HUES48 (cell line): ENCODE results near the gene SNRK.

Source experiments
- H3K27ac ChIP-seq: one replicate; pipeline ENCODE4 v1.7.0; 2013; ENCODE audit warnings: low read depth, low read length, inconsistent platforms
- H3K27me3 ChIP-seq: 2 replicates; pipeline ENCODE4 v1.6.1; 2013; ENCODE audit warnings: mild to moderate bottlenecking, low read length; ENCODE audit not compliant: control insufficient read depth, insufficient read depth
- H3K36me3 ChIP-seq: 2 replicates; pipeline ENCODE4 v1.6.1; 2013; ENCODE audit warnings: low read length; ENCODE audit not compliant: control insufficient read depth, insufficient read depth
- H3K4me1 ChIP-seq: 2 replicates; pipeline ENCODE4 v1.6.1; 2013; ENCODE audit warnings: mild to moderate bottlenecking, low read length; ENCODE audit not compliant: control insufficient read depth, insufficient read depth
- H3K4me3 ChIP-seq: 2 replicates; pipeline ENCODE4 v1.5.1; 2013; ENCODE audit warnings: mild to moderate bottlenecking, low read depth, low read length
- H3K9ac ChIP-seq: 2 replicates; pipeline ENCODE4 v1.6.1; 2013; ENCODE audit warnings: mild to moderate bottlenecking, low read depth, low read length, moderate library complexity
- H3K9me3 ChIP-seq: 2 replicates; pipeline ENCODE4 v1.6.1; 2013; ENCODE audit warnings: low read length; ENCODE audit not compliant: control insufficient read depth, insufficient read depth

The SNRK gene

DNA sequence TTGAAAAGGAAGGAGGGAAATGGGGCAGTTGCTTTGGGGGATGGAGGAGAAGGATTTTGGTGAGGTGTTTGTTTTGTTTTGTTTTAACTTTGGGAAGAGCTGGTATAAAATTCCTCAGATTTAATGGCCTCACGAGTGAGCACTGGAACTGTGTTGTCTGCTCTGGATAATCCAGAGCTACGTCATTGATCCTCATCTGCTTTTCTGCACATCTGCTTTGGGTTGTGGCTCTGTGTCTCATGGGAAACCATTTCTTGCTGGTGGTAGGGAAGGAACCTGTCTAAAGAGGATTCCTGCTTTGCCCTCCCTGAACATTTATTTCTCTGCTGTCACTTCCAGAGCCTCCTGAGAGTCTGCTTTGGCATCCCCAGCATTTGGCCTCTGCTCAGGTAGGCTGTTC is 3.1 kb downstream of the SNRK start:
- Histone ChIP-seq H3K4me1 (peaks cover 26% of the 10 kb centered on the region), H3K36me3 (0 out of 2 replicates have a peak, but pooled peaks cover 6% of the 10 kb centered on the region), H3K27me3 (peaks cover 5% of the 10 kb centered on the region; the same call in 1 of the 2 replicates), H3K9ac (no peak overlapping the region), H3K9me3 (no peaks in the 10 kb centered on the region), H3K27ac (no peak overlapping the region), H3K4me3 (no peak overlapping the region)

DNA sequence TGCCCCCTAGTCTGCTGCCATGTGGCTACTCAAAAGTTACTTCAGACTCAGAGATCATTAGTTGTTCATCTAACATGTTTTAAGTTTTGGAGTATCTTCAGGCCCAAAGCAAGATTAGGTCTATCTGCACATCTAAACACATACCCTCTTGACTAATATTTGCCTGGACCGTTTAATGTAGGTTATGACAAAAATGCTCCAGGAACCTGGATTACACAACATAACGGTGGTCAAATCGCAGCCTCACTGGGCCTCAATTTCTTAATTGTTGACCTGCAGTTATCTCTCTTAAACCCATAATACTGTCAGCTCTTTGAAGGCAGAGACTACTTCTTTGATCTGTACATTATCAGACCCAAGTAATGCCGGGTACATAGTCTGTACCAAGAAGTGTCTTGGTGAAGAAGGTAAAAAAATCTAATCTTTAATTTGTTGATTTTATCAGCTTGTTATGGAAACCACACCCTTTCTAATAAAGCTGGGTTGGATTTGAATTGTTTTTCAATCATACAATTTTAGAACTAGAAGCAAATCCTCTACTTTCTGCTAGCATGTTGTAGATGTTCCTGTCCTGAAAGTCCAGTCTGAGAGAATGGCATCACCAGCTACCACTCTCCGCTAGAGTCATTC is 3.6 kb downstream of the SNRK start:
- H3K27ac ChIP-seq = no peak overlapping the region
- no peaks in the 10 kb centered on the region for H3K9me3 ChIP-seq
- no peak overlapping the region for H3K9ac ChIP-seq
- no peak overlapping the region for H3K4me3 ChIP-seq
- peaks cover 25% of the 10 kb centered on the region for H3K4me1 ChIP-seq
- 0 out of 2 replicates have a peak, but pooled peaks cover 6% of the 10 kb centered on the region for H3K36me3 ChIP-seq
- peaks cover 5% of the 10 kb centered on the region; the same call in 1 of the 2 replicates for H3K27me3 ChIP-seq

DNA sequence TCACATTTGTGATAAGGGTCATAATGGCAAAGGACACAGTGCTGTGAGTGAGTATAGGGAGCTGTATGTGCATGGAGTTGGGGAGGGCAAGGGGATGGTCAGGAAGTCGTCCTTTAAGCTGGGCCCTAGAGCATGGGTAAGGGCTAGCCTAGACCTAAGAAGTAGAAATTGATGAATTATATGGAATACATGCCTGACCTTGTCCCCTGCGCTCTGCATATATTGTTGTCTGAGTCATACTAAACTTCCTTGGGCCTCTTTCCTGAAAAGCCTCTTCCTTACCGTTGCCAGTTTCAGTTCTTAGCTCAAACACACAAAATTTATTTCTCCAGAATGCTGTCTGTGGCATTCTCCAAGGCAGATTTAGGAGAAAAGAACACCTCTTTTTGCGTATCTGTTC is 4.6 kb downstream of the SNRK start:
- no peak overlapping the region for H3K4me3 ChIP-seq

DNA sequence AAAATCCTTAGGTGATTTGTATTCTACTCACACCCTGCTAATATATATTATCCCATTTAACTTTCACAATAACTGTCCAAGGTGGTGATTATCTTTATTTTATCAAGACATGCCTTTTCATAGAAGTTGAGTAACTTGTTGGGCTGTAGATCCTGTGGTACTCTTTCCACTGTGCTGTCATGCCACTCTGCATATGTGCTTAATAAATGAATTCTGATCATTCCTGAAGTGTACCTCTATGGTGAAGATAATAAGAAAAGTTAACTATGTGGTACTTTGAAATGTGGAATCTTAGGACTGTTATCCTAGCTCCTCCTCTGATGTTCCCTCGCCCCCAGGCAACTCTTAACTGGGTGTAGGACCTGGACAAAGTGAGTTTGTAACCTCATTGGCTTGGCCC is 5.2 kb downstream of the SNRK start:
- H3K9ac ChIP-seq = no peak overlapping the region

More for the DNA sequence above, 4.6 kb downstream of the SNRK start:
- H3K4me1 ChIP-seq = peaks cover 19% of the 10 kb centered on the region
- H3K9ac ChIP-seq = no peak overlapping the region
- peaks cover 5% of the 10 kb centered on the region; the same call in 1 of the 2 replicates for H3K27me3 ChIP-seq
- H3K27ac ChIP-seq = no peak overlapping the region
- H3K36me3 ChIP-seq = 0 out of 2 replicates have a peak, but pooled peaks cover 6% of the 10 kb centered on the region
- no peaks in the 10 kb centered on the region for H3K9me3 ChIP-seq

DNA sequence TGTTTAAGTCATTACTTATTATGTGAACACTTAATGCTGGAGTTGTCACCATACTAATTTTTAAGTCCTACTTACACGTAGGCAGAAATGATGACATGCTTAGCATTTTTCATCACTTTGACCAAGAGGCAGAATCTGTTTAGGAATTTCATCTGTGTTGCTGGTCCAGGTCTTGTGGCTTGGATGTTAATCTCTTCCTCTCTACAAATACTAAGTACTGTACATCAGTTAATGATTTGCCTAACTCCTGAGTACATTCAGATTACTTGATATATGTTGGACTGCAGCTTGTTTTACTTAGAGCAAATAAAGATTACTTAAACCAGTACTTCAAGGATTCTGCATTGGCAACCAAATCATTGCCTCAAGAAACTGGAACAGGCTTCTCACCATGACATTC is 8.6 kb downstream of the SNRK start:
- Histone ChIP-seq H3K27ac (no peak overlapping the region), H3K4me3 (no peak overlapping the region), H3K9ac (no peak overlapping the region), H3K9me3 (no peaks in the 10 kb centered on the region), H3K27me3 (no peaks in the 10 kb centered on the region), H3K4me1 (no peaks in the 10 kb centered on the region), H3K36me3 (0 out of 2 replicates have a peak, but pooled peaks cover 2% of the 10 kb centered on the region)

More for the DNA sequence above, 5.2 kb downstream of the SNRK start:
- H3K4me3 ChIP-seq = no peak overlapping the region
- H3K4me1 ChIP-seq = peaks cover 19% of the 10 kb centered on the region
- 0 out of 2 replicates have a peak, but pooled peaks cover 6% of the 10 kb centered on the region for H3K36me3 ChIP-seq
- H3K9me3 ChIP-seq = no peaks in the 10 kb centered on the region
- no peak overlapping the region for H3K27ac ChIP-seq
- H3K27me3 ChIP-seq = peaks cover 5% of the 10 kb centered on the region; the same call in 1 of the 2 replicates

DNA sequence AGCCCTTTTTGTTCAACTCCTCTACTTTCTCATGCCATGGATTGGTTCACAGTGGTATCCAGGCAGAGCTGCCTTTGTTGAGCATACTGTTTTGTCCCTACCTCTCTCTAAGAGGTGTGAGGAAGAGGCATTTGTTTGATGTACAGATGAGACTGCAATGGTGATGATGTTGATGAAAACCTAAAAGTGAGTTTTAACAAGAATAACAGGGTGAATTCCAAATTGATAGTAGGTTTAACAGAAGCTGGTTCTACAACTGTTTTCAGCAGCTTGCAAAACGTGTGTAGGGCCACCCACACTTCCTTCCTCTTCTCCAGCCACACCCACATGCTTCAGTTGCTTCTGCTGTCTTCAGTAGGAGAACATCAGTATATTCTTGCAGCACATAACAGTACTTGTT is 10.2 kb downstream of the SNRK start:
- no peaks in the 10 kb centered on the region for H3K27me3 ChIP-seq
- H3K4me3 ChIP-seq = no peak overlapping the region
- no peak overlapping the region for H3K9ac ChIP-seq
- H3K4me1 ChIP-seq = no peaks in the 10 kb centered on the region
- H3K27ac ChIP-seq = no peak overlapping the region
- no peaks in the 10 kb centered on the region for H3K9me3 ChIP-seq
- H3K36me3 ChIP-seq = no peaks in the 10 kb centered on the region

DNA sequence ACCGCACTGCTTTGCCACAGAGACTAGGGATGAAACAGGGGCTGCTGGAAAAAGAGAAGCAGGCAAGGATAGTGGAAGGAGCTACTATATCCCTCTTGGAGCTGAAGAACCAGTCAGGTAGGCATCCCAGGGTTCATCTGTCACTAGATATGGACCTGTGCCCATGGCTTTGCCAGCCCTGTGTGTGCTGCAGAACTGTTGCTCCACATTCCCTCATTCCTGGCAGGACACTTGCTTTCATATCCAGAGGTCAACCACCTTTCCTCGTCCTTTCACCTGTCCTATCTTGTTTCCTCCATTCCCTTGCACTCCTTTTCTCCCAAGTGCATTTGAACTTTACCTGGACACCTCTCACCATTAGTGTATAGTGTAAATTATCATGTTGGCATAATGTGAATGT is 12.0 kb downstream of the SNRK start:
- Histone ChIP-seq H3K27me3 (no peaks in the 10 kb centered on the region), H3K36me3 (peaks cover 4% of the 10 kb centered on the region), H3K9ac (no peak overlapping the region), H3K27ac (no peak overlapping the region), H3K4me1 (no peaks in the 10 kb centered on the region), H3K4me3 (no peak overlapping the region), H3K9me3 (no peaks in the 10 kb centered on the region)

DNA sequence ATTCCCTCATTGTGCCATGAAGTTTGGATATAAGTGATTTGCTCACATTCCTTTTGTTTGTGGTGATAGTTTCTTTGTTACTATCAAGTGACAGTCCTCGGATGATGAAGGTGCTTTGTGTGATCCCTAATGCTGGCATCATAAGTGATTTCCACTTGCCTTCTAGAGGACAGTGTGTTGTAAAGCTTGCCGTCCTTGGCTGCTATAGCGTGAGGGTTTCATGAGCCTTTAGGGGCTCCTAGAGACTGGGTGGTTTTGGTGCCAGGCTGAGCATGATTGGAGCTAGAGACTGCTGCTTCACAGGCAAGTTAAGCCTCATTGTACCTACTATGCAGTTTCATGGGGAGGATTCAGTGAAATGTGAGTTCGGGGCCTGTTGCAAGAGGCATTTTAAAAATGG is 12.4 kb downstream of the SNRK start:
- Histone ChIP-seq H3K27me3 (no peaks in the 10 kb centered on the region), H3K9me3 (no peaks in the 10 kb centered on the region), H3K9ac (no peak overlapping the region), H3K4me3 (no peak overlapping the region), H3K27ac (no peak overlapping the region), H3K4me1 (no peaks in the 10 kb centered on the region), H3K36me3 (peaks cover 8% of the 10 kb centered on the region)

DNA sequence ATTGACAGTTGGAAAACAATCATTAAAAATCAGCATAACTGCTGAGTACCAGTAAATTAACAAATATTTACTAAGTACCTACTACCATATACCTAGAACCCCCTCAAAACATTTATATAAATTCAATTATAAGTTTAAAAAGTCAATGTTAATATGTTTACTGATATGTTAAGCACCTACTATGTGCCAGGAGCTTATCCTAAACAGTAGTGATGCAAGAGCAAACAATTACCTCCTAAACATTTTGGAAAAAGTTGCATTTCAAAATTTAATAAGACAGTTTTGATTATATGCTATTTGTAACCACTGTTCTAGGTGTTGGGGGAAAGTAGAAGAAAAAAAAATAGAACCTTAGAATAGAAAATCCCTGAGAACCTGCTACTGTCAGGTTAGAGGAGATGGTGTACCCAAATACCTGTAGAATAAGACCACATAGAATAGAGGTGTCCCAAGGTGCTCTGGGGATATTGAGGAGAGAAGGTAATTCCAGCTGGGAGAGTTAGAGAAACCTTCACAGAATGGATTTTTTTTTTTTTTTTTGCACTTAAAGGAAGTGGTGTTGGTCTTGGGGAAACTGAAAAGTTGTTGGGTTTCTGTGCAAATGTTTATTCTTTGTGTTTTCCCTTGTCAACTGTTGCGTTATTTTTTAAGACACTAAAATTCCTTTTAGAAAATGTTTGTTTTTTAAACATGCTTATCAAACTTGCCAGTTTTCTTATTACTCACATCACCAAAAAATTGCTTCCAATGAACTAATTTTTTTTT is 16.0 kb downstream of the SNRK start:
- Histone ChIP-seq H3K4me1 (no peaks in the 10 kb centered on the region), H3K27ac (no peak overlapping the region), H3K36me3 (peaks cover 19% of the 10 kb centered on the region), H3K4me3 (no peak overlapping the region), H3K9ac (no peak overlapping the region), H3K27me3 (no peaks in the 10 kb centered on the region), H3K9me3 (no peaks in the 10 kb centered on the region)

DNA sequence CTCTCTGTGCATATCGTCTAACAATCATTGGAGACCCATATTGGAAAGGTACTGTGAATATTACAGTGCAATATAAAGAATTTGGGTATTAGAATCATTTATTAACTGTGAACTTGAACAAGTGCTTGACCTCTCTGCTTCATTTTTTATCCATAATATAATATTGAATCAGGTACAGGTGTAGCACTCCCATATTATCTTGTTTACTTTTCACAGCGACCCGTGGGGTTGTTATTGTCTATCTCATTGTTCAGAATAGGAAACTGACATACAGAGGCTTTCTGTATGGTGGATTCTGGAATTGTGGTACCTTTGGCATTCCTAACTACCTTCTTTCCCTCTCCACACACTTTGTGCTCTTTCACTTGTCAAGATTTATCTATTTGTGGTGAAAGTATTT is 17.8 kb downstream of the SNRK start:
- H3K27me3 ChIP-seq = no peaks in the 10 kb centered on the region
- H3K36me3 ChIP-seq = peaks cover 19% of the 10 kb centered on the region
- no peaks in the 10 kb centered on the region for H3K9me3 ChIP-seq
- H3K27ac ChIP-seq = no peak overlapping the region
- H3K9ac ChIP-seq = no peak overlapping the region
- H3K4me3 ChIP-seq = no peak overlapping the region
- no peaks in the 10 kb centered on the region for H3K4me1 ChIP-seq

DNA sequence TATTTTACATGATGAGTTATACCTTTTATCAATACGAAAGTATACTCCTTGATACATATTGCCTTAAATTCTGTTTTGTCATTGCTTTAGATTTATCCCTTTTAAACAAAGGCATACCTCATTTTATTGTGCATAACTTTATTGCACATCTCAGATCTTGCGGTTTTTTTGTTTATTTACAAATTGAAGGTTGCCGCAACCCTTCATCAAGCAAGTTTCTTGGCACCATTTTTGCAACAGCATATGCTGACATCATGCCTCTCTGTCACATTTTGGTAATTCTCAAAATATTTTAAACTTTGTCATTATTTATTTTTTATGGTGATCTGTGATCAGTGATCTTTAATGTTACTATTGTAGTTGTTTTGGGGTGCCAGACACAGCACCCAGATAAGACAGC is 20.9 kb downstream of the SNRK start:
- no peak overlapping the region for H3K9ac ChIP-seq
- no peaks in the 10 kb centered on the region for H3K4me1 ChIP-seq
- peaks cover 19% of the 10 kb centered on the region for H3K36me3 ChIP-seq
- no peak overlapping the region for H3K4me3 ChIP-seq
- no peak overlapping the region for H3K27ac ChIP-seq
- H3K9me3 ChIP-seq = no peaks in the 10 kb centered on the region
- H3K27me3 ChIP-seq = no peaks in the 10 kb centered on the region
